UCSD-AML1 (cell line): ENCODE measurements around the gene VPS16.

Source experiments
- DNase-seq: peaks from one replicate; lab custom pipeline; 2025; ENCODE audit not compliant: unreplicated experiment; lab: John Stamatoyannopoulos, UW

Gene VPS16

DNA sequence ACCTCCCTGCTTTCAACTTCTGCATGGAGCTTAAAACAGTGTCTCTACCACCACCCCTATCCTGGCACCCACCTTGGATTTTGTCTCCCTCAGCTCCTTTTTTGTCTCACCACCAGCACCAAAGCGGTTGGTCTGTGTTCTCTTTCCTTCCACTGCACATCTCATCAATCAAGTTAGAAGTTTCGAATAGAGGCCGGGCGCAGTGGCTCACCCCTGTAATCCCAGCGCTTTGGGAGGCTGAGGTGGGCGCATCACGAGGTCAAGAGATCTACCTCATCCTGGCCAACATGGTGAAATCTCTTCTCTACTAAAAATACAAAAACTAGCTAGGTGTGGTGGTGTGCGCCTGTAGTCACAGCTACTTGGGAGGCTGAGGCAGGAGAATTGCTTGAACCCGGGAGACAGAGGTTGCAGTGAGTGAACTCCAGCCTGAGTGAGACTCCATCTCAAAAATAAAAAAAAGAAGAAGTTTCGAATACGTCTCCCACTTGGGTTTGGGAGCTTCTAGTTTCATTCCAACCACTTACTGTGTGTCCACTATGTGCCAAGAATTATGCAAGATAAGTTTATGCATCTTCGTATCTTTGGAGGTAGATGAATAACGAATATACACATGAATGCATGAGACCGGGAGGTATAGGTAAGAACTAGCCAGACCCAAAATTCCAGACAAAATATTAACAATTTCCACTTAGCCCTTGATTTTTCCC lies 6.0 kb upstream of the VPS16 start:
- DNase-seq: no peak

DNA sequence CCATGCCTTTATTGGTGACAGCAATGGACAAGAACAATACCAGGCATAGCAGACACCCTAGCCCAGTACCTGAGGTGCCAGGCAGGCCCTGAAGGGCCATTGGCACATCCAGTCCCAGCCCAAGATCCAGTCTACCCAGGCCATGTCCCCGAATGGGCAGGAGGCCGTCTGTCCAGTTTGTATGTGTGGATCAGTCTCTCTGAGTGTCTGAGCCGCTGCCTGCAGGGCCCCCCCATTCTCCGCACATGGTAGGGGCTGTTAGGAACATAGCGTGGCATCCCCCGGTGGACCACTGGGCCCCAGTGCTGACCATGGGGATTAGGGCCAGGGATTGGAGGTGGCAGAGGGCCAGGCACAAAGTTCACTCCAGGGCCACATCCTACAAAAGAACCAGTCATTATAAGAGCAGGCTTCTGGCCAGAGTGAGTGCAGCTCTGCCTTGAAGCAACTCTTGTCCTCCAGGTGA lies 5.2 kb upstream of the VPS16 start:
- no peak for DNase-seq

DNA sequence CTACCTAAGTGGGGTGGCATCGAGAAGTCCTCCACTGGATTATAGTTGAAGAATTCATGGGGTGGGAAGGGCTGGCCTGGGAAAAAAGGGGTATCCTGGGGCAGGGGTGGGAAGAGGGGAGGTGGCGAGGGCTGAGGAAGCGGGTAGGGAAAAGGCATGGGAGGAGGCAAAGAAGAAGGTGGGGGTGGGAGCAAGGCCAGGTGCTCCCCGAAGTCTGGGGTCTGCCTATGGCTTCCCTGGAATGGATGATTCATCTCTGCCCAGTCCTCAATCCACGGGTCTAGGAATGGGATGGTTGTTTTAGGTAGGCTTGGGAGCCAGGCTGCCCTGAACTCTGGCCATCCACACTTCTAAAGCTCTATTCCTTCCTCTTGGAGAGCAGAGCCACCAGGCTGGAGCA lies 4.5 kb upstream of the VPS16 start:
- no peak for DNase-seq

DNA sequence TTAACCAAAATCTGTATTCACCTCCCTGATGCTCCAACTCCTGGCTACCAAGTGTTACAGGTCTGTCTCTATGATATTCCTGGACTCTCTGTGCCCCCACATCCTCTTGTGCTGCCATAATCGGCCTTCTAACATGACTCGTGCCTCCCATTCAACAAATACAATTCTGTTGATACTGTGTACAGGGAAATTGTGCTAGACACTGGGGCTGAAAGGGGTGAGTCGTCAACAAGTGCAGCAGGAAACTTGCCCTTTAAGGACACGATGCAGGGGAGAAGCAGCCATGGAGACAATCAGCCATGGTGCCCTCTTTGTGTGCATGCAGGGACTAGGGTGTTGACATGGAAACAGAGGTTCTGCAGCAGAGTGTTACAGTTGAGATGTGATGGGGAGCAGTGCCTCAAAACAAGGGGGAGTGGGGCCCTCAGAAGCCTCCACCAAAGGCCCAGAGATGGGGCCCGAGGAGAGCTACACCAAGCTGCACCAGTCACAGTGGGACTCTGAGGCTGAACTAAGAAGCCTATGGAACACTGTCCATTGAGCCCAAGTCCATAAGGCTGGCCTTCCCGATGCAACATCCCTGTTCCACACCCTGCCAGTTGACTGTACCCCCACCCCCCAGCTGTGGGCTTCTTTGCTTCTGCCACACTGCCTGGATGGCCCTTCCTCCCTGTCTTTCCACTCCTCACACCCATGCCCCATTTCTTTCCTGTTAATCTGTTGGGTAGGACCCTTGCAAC lies 3.2 kb upstream of the VPS16 start:
- no peak for DNase-seq

DNA sequence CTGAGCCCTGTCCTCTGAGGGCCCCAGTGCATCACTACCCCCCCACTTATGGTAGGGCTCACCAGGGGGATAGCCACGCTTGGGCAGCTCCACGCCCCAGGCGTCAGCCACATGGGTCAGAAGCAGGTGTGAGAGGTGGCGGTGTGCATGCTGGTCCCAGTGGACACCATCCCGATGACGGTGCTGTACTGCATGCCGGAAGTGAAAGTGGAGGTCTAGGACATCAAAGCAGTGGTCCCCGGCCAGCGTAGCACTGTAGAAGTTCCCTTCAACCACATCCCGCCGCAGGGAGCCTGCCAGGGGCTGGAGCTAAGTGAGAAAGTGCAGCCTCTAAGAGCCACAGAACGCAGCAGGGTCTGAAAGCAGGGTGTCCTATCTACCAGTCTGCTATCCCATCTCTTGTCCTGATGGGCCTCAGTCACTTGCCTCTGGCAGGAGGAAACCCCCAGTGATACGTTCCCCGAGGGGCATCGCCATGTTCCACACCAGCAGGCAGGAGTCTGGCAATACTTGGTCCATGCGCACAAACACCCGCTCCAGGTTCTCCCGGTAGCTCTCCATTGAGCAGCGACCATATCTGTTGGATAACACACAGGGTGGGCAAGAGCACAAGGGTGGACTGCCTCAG lies 2.3 kb upstream of the VPS16 start:
- no peak for DNase-seq

DNA sequence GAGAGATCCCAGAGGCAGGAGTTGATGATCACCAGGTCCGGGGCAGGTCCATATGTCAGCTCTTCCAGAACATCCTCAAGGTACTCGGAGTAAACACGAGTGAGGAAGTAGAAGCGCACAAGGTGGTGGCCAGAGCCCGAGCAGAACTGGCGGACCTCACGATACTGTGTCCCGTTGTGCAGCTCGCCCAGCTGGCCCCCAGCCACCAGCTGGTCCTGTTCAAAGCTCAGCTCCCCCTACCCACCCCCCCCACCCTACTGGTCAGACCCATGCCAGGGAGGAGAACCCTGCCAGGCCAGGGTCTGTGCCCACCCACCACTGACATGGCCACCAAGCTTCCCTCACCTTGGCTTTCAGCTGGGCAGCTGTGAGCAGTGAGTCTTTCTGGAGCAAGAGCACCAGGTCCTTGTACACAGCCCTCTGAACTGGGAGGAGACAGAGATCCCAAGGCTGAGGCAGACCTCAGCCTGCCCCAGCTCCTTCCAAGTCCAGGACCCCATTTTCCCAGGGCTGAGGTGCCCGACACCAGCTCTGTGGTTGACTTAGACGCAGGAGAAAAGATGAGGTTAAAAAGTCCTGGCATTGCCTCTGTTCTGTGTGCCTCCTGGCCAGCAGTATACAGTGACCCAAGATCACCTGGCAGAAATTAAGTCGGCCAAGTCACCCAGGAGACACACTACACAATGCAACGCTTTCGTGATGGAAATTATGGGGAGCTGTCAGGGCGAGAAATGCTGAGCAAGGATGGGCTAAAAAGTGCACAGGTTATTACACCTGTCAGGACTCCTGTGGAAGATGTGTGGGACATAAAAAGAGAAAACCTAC lies 1.5 kb upstream of the VPS16 start:
- no peak for DNase-seq

DNA sequence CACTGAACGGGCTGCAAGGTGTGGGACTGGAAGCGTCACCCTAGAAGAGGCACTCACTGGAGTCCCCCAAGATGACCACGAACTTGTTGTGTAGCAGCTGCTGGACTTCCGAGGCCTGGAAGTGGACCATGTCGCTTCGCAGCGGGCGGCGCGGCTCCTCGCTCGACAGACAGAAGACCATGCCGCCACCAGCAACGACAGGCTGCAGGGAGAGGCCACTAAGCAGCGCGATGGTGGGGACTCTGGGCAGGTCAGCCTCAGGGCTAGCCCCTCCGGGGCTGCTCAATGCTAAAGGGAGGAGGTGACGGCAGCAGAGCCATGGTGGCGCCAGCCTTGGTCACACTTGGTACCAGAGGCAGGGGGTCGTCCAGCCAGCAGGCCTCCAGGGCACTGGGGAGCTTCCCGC lies 810 bp upstream of the VPS16 start:
- DNase-seq: no peak

DNA sequence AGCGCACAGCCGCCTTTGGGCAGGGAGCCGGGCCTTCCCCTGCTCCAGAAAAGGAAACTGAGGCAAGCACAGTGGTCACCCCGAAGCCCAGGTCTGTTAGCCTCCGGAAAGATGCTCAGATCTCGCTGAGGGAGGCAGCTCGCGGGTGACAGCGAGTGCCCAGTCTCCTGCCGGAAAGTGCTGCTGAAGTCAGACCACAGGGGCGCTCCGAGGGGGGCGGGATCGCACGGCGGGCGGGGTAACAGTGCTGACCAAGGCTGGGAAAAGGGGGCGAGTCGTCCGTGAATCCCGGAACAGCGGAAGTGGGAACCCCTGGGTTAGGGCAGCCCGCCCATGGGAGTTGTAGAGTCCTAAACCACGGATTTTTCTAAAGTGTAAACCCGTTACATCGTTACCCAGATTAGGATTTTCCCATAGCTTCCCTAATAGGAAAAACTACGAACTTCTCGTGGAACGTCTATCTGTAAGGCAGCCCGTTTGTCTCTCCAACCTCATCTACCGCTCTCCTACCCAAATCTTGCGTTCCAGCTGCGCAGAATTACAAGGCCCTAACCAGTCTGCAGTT lies 504 bp downstream of the VPS16 start:
- peak; percentile 57 for DNase-seq

DNA sequence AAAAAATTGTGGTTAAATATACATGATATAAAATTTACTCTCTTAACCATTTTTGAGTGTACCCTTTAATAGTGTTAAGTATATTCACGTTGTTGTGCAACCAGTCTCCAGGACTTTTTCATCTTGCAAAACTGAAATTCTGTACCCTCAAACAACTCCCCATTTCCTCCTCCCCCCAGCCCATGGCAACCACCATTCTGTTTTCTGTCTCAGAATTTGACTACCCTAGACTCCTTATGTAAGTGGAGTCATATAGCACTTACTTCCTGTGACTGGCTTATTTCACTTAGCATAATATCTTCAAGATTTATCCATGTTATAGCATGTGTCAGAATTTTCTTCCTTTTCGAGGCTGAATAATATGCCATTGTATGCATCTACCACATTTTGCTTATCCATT lies 5.1 kb downstream of the VPS16 start:
- no peak for DNase-seq

DNA sequence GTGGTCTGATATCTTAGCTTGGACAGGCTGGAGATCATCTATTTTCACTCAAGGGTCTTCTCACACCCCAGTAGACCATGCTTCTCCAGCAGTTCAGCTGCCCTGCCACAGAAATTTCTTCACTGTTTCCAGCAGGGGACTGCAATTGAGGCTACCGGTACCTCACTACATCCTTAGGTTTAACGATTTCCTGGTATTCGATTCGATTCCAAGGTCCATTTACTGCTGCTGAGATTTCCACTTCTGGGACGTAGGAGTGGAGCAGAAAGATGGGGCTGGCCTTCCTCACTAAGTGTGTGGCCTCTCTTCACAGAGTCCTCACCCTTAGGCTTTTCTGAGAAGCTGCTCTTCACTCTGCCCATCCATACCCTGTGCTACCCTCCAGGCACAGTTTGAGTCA lies 6.2 kb downstream of the VPS16 start:
- no peak for DNase-seq

DNA sequence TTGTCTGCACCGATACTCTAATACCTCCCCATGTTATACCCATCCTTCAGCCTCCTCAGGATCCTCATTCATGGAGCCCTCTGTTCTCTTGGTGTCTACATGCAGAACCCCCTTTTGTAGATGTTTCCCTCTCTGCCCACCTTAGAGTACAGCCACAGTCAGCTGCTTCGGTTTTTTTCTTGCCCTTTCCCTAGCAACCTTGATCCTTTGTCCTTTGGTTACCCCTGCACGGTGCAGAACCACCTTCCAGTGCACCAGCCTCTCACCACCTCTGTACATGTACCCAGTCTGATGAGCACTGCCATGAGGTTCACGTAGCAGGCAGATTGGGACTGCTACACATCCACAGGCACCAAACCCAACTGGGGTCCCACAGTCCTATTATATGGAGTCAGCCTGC lies 7.3 kb downstream of the VPS16 start:
- no peak for DNase-seq

DNA sequence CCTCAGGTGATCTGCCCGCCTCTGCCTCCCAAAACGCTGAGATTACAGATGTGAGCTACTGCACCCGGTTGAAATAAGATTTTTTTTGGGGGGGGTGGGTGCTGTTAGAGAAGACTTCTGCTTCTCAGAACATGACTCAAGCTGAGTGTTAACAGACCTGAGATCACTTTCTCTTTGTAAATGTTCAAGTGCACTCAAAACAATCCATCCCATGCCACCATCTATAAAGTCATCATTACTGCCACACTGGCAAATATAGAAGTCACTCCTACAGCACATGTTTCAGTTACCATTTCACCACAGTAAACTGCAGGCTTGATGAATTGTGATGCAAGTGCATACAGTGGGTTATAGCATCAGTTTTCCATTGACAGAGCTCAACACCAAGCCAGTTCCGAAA lies 9.0 kb downstream of the VPS16 start:
- no peak for DNase-seq

DNA sequence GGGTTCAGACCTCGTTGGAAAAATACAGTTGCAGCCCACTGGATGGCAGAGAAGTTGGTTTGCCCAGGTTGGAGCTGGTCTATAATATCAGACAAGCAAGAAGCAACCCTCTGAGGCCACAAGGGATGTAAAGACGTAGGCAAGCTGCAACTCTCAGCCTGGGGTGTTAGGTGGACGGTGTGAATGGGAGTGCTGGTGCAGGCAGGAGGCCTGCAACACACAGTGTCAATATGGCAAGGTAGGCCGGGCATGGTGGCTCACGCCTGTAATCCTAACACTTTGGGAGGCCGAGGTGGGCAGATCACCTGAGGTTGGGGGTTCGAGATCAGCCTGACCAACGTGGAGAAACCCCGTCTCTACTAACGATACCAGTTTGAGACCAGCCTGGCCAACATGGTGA lies 10.5 kb downstream of the VPS16 start:
- no peak for DNase-seq

DNA sequence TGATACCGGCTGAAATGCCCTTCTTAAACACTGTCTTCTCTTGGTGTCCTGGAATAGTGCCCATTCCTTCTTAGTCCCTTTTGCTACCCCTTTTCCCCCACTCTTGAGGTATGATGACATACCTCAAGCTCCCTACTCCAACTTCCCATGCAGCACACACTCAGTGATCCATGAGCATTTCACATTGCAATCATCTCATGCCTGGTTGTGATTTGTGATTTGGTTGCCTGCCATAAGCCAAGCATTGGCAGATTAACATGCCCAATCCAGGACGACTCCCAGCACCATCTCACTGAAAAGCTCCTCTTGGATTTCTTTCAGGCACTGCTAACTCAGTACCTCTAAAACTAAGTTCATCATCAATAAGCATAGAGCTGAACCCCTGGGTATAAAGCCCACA lies 18.0 kb downstream of the VPS16 start:
- no peak for DNase-seq

DNA sequence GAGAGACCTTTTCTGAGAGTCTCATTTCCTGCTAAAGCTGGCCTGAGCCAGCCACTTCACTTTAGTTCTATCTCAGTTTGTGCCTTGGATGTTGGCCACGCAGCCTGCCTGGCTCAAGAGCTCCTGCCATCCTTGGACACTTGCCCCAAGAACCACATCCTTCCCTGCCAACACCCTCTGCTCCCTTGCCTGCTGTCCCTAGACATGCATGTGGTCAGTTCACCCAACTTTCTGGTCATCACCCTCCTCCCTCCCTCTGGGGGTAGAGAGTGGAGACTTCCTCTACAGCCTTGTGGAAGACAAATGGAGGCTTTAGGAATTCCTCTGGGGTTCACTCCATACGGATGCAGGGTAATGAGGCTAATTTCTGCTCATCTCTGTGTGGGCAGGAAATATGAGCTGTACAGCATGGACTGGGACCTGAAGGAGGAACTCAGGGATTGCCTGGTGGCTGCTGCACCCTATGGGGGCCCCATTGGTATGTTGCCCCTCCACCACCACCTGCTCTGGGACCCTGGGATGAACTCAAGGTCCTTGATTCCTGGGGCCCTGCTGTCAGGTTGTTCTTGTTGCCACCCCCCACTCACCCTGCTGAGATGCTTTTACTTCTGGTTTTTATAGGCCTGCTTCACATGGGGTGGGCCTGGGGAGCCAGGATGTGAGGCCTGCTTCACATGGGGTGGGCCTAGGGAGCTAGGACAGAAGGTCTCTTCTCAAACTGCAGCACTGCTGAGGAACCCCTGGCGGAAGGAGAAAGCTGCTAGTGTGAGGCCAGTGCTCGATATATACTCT lies 19.0 kb downstream of the VPS16 start:
- DNase-seq: peak; percentile 30

DNA sequence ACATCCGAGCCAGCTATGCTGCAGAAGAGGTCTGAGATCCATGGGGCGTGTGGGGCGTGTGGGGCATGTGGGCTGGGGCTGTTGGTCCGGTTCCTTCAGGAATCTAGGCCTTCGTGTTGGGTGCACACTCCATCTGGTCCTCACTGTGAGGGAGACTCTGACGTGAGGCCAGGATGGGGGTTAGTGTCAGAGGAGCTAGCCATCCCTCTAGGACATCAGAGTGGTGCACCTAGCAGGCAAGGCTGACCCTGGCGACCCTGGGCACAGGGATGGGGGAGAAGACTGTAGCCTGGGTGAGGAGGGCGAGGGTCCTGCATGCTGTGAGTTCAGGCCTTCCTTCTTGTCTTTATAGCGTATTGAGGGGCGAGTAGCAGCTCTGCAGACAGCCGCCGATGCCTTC lies 24.1 kb downstream of the VPS16 start:
- no peak for DNase-seq

DNA sequence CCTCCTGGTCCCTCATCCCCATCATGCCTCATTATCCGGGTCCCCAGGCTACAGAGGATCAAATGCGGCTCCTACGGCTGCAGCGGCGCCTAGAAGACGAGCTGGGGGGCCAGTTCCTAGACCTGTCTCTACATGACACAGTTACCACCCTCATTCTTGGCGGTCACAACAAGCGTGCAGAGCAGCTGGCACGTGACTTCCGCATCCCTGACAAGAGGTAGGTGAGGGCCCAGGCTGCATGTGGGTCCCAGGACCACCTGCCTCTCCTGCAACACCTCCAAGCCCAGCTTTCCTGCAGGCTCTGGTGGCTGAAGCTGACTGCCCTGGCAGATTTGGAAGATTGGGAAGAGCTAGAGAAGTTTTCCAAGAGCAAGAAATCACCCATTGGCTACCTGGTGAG lies 24.6 kb downstream of the VPS16 start:
- no peak for DNase-seq

DNA sequence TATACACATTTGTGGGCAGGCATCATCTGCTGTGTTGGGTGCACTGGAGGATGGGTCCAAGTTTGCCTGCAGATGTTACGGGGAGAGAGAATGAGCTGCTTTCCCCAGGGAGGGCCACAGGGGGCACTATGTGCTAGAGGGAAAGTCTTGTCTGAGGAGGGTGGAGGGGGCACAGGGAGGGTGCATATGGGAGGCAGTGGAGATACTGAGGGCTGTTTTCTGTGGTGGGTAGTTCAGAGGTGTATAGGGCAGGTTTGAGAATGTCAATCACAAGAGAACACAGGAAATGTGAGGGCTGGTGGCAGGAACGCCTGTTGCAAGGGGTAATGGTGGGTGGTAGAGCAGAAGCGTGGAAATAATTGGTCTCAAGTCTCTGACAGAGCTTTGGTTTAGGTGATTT lies 25.1 kb downstream of the VPS16 start:
- peak; percentile 29 for DNase-seq

DNA sequence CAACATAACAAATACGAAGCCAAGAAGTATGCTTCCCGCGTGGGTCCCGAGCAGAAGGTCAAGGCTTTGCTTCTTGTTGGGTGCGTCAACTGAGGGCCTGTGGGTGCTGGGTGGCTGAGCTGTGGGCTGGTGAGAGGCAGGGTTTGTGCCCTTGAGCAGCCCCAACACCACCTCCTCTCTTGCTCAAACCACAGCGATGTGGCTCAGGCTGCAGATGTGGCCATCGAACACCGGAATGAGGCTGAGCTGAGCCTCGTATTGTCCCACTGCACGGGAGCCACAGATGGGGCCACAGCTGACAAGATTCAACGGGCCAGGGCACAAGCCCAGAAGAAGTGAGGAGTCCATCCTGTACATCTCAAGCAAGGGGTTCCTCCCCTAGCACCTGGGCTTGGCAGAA lies 25.7 kb downstream of the VPS16 start:
- DNase-seq: no peak
